GM12892 (cell line): ENCODE measurements around the gene SLC35B1.

Source experiments
- POLR2A ChIP-seq: IDR thresholded peaks from 2 replicates; pipeline ENCODE4 v1.6.1; 2011; ENCODE audit warnings: low read depth, low read length, control low read depth
- POLR2AphosphoS5 ChIP-seq: IDR thresholded peaks from 2 replicates; pipeline ENCODE4 v1.6.1; 2011; ENCODE audit warnings: low read depth, low read length, control low read depth

GRCh38 chr17:49725452-49726130, 17.8 kb upstream of the SLC35B1 start:
- TF ChIP-seq POLR2A (no peak), POLR2AphosphoS5 (no peak)
